GM19468 (cell line): Measurements from ENCODE around the gene TNPO3.
"Not testable (repeated sequence)": the region's sequence is repeated elsewhere in the genome, so short reads cannot be mapped to it uniquely, and the experiment has no call there.

Source experiments
- ATAC-seq: cut with Tn5 transposase; IDR thresholded peaks from one replicate; pipeline ENCODE4 v1.9.1; 2021; ENCODE audit warnings: mild to moderate bottlenecking, moderate library complexity, moderate number of reproducible peaks; ENCODE audit not compliant: unreplicated experiment; ENCODE audit errors: extremely low read depth

TNPO3 gene

GRCh38 chr7:129017933-129018538 lies 36.9 kb downstream of the TNPO3 start:
- ATAC-seq = peak; percentile 52

GRCh38 chr7:129017264-129017663 lies 37.6 kb downstream of the TNPO3 start:
- no peak for ATAC-seq

- ATAC-seq = no peak
Measured at GRCh38 chr7:129014501-129015101, 40.3 kb downstream of the TNPO3 start.

GRCh38 chr7:129013048-129013724 lies 41.7 kb downstream of the TNPO3 start:
- no peak for ATAC-seq

GRCh38 chr7:129012641-129013040 lies 42.3 kb downstream of the TNPO3 start:
- no peak for ATAC-seq

GRCh38 chr7:129010075-129010474 lies 44.8 kb downstream of the TNPO3 start:
- no peak for ATAC-seq

GRCh38 chr7:129009437-129009836 lies 45.5 kb downstream of the TNPO3 start:
- ATAC-seq = peak; percentile 75

- ATAC-seq = no peak
Measured at GRCh38 chr7:129008645-129009414, 46.1 kb downstream of the TNPO3 start.

GRCh38 chr7:129007572-129007971 lies 47.3 kb downstream of the TNPO3 start:
- no peak for ATAC-seq

GRCh38 chr7:129006636-129007414 lies 48.1 kb downstream of the TNPO3 start:
- no peak for ATAC-seq

GRCh38 chr7:129005186-129005585 lies 49.7 kb downstream of the TNPO3 start:
- ATAC-seq = no peak

- ATAC-seq = no peak
Measured at GRCh38 chr7:128997181-128997580, 57.7 kb downstream of the TNPO3 start.

- not testable (repeated sequence) for ATAC-seq
Measured at GRCh38 chr7:128994560-128994959, 60.4 kb downstream of the TNPO3 start.

GRCh38 chr7:128993419-128993818 lies 61.5 kb downstream of the TNPO3 start:
- no peak for ATAC-seq

- ATAC-seq = no peak
Measured at GRCh38 chr7:128989961-128990360, 65.0 kb downstream of the TNPO3 start.

GRCh38 chr7:128988372-128988771 lies 66.5 kb downstream of the TNPO3 start:
- ATAC-seq = no peak

GRCh38 chr7:128986609-128987008 lies 68.3 kb downstream of the TNPO3 start:
- no peak for ATAC-seq

- no peak for ATAC-seq
Measured at GRCh38 chr7:128985660-128986059, 69.3 kb downstream of the TNPO3 start.

- ATAC-seq = no peak
Measured at GRCh38 chr7:128982105-128982504, 72.8 kb downstream of the TNPO3 start.

- ATAC-seq = no peak
Measured at GRCh38 chr7:128974241-128974934, 80.5 kb downstream of the TNPO3 start.
